Stimulated activated CD4-positive, alpha-beta T cell treated with anti-CD3 and anti-CD28 coated beads, TNF-alpha, amount 100 ng/mL, for 24 hours (primary cell): ENCODE data around the gene CYP4F8.
A peak's percentile ranks its signal among the peaks of the same experiment; 100 is the strongest.
"Not testable (repeated sequence)": the region's sequence is repeated elsewhere in the genome, so short reads cannot be mapped to it uniquely, and the experiment has no call there.

Source experiments
- DNase-seq, 3 experiments: peaks; one replicate each; pipeline ENCODE4 v3.0.0-alpha.2; 2020; ENCODE audit warnings: low read depth in 3 of 3

CYP4F8 gene

GRCh38 chr19:15614507-15615379, at the start of gene CYP4F8:
Gene CYP4F8 (plus strand): TSS chr19:15615218. CDS start chr19:15615617, 399 bp downstream.
- no peak for DNase-seq

- DNase-seq = no peak
These were observed 44.6 kb upstream of the CYP4F8 start for GRCh38 chr19:15570420-15570819.

GRCh38 chr19:15575406-15575805, 39.6 kb upstream of the CYP4F8 start:
- no peak for DNase-seq

- no peak for DNase-seq
These were observed 38.4 kb upstream of the CYP4F8 start for GRCh38 chr19:15576526-15577156.

- no peak for DNase-seq
These were observed 37.7 kb upstream of the CYP4F8 start for GRCh38 chr19:15577184-15577771.

GRCh38 chr19:15583346-15583745, 31.7 kb upstream of the CYP4F8 start:
- DNase-seq = no peak

- DNase-seq = no peak
These were observed 30.9 kb upstream of the CYP4F8 start for GRCh38 chr19:15584095-15584494.

GRCh38 chr19:15584541-15585115, 30.4 kb upstream of the CYP4F8 start:
- peak; percentile 61 to 84 (median 75) for DNase-seq

- no peak for DNase-seq
These were observed 27.4 kb upstream of the CYP4F8 start for GRCh38 chr19:15587663-15588062.

GRCh38 chr19:15588265-15588664, 26.8 kb upstream of the CYP4F8 start:
- DNase-seq = no peak

- DNase-seq = no peak
These were observed 25.1 kb upstream of the CYP4F8 start for GRCh38 chr19:15589760-15590451.

- no peak for DNase-seq
These were observed 23.2 kb upstream of the CYP4F8 start for GRCh38 chr19:15591796-15592195.

- DNase-seq = not testable (repeated sequence)
These were observed 22.5 kb upstream of the CYP4F8 start for GRCh38 chr19:15592506-15592905.

GRCh38 chr19:15593766-15594165, 21.3 kb upstream of the CYP4F8 start:
- not testable (repeated sequence) for DNase-seq

- no peak for DNase-seq
These were observed 19.9 kb upstream of the CYP4F8 start for GRCh38 chr19:15595069-15595468.

GRCh38 chr19:15607978-15608925, 6.8 kb upstream of the CYP4F8 start:
- not testable (repeated sequence) for DNase-seq

GRCh38 chr19:15609261-15609660, 5.8 kb upstream of the CYP4F8 start:
- DNase-seq = no peak

GRCh38 chr19:15612342-15612741, 2.7 kb upstream of the CYP4F8 start:
- DNase-seq = no peak

- no peak for DNase-seq
These were observed 1.7 kb upstream of the CYP4F8 start for GRCh38 chr19:15613338-15613737.

- no peak for DNase-seq
These were observed 508 bp downstream of the CYP4F8 start for GRCh38 chr19:15615526-15615925.

- DNase-seq = no peak
These were observed 1.2 kb downstream of the CYP4F8 start for GRCh38 chr19:15616183-15616582.
